ENCODE measurements around the gene ZNF362. TPM values are rescaled to one million over a fixed set of nuclear protein-coding genes. Genes with fewer than 3 reads are reported as not detected.

Gene ZNF362
- polyA plus RNA-seq, 1 donor, result 27.1 TPM

DNA sequence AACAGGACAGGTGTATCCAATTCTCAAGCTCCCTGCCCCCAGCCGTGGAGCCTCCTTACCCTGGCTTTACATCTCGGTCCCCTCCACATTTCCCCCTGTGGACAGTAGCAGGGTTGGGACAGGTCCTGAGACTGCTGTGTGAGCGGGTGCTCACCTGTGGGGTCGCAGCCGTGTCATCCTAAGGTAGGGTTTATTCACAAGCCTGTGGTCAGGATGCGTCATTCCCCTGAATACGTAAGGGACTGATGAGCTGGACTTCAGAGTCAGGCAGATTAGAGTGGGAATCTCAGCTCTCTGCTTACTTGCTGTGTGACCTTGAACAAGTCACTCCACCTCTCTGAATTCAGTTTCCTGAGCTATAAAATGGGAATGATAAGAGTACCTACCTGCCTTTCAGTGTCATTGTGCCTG lies 17.7 kb downstream of the ZNF362 start:
- WGBS (ENCODE audit: insufficient coverage, low lambda C conversion rate), result no CpG with 5 or more reads among the region's 7 CpGs

GRCh38 chr1:33274446-33274845 lies 18.2 kb downstream of the ZNF362 start:
- no peak for DNase-seq
- H3K36me3 ChIP-seq (ENCODE audit: control insufficient read depth, insufficient read depth, low read length), result peaks cover 58% of the 10 kb centered on the region
- no peaks in the 10 kb centered on the region for H3K27me3 ChIP-seq (ENCODE audit: control insufficient read depth, insufficient read depth, low read length)
- no peaks in the 10 kb centered on the region for H3K9me3 ChIP-seq (ENCODE audit: control insufficient read depth, low read depth, low read length)
- H3K4me1 ChIP-seq (ENCODE audit: control insufficient read depth, insufficient read depth, low read length), result peaks cover 8% of the 10 kb centered on the region
- H3K4me3 ChIP-seq (ENCODE audit: low read length), result no peak overlapping the region
- H3K27ac ChIP-seq (ENCODE audit: low read length), result no peak overlapping the region
- no CpG with 5 or more reads among the region's 1 CpG for WGBS (ENCODE audit: insufficient coverage, low lambda C conversion rate)

More for the DNA sequence above, 17.7 kb downstream of the ZNF362 start:
- H3K36me3 ChIP-seq (ENCODE audit: control insufficient read depth, insufficient read depth, low read length), result peaks cover 58% of the 10 kb centered on the region
- H3K27ac ChIP-seq (ENCODE audit: low read length), result no peak overlapping the region
- H3K27me3 ChIP-seq (ENCODE audit: control insufficient read depth, insufficient read depth, low read length), result no peaks in the 10 kb centered on the region
- peaks cover 8% of the 10 kb centered on the region for H3K4me1 ChIP-seq (ENCODE audit: control insufficient read depth, insufficient read depth, low read length)
- no peaks in the 10 kb centered on the region for H3K9me3 ChIP-seq (ENCODE audit: control insufficient read depth, low read depth, low read length)
- H3K4me3 ChIP-seq (ENCODE audit: low read length), result no peak overlapping the region
- no peak for DNase-seq

- H3K27me3 ChIP-seq (ENCODE audit: control insufficient read depth, insufficient read depth, low read length), result no peaks in the 10 kb centered on the region
- no CpG with 5 or more reads among the region's 6 CpGs for WGBS (ENCODE audit: insufficient coverage, low lambda C conversion rate)
- peaks cover 58% of the 10 kb centered on the region for H3K36me3 ChIP-seq (ENCODE audit: control insufficient read depth, insufficient read depth, low read length)
- H3K4me1 ChIP-seq (ENCODE audit: control insufficient read depth, insufficient read depth, low read length), result peaks cover 8% of the 10 kb centered on the region
- peak in 1 of 2 donors; percentile 29 for DNase-seq
- H3K9me3 ChIP-seq (ENCODE audit: control insufficient read depth, low read depth, low read length), result no peaks in the 10 kb centered on the region
- no peak overlapping the region for H3K27ac ChIP-seq (ENCODE audit: low read length)
- no peak overlapping the region for H3K4me3 ChIP-seq (ENCODE audit: low read length)
Observed at GRCh38 chr1:33275195-33275594, 18.9 kb downstream of the ZNF362 start.

DNA sequence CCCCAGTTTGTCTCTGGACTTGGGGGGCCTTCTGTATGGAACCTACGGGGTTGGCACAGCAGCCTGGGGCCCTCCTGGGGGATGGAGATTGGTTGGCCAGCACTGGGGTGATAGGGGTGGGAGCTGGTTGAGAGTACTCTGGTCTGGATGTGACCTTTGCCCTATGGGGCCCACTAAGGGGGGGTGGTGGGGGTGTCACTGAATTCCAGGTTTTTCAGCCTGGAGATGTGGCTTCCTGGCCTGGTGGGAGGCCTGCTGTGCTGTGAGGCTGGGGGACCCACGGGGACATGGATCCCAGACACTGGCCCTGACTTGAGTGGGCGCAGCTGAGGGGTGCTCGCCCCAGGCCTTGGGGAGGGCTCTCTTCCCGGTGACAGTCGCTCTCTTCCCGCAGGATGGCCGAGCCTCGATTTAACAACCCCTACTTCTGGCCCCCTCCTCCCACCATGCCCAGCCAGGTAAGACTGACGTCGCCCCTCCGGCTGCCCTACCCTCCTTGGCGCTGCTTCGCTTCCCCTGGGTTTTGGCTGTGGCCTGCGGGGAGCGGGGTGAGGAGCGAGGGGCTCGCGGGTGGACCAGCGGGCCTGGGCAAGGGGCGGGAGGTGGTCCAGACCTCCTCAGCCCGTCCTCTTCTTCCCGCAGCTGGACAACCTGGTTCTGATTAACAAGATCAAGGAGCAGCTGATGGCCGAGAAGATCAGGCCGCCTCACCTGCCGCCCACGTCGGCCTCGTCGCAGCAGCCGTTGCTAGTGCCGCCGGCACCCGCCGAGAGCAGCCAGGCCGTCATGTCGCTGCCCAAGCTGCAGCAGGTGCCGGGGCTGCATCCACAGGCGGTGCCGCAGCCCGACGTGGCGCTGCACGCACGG lies 19.6 kb downstream of the ZNF362 start:
- WGBS (ENCODE audit: insufficient coverage, low lambda C conversion rate), result no CpG with 5 or more reads among the region's 45 CpGs
- peaks cover 8% of the 10 kb centered on the region for H3K4me1 ChIP-seq (ENCODE audit: control insufficient read depth, insufficient read depth, low read length)
- no peak overlapping the region for H3K4me3 ChIP-seq (ENCODE audit: low read length)
- H3K27ac ChIP-seq (ENCODE audit: low read length), result no peak overlapping the region
- peaks cover 58% of the 10 kb centered on the region for H3K36me3 ChIP-seq (ENCODE audit: control insufficient read depth, insufficient read depth, low read length)
- DNase-seq, result peak in 1 of 2 donors; percentile 17
- H3K27me3 ChIP-seq (ENCODE audit: control insufficient read depth, insufficient read depth, low read length), result no peaks in the 10 kb centered on the region
- no peaks in the 10 kb centered on the region for H3K9me3 ChIP-seq (ENCODE audit: control insufficient read depth, low read depth, low read length)

DNA sequence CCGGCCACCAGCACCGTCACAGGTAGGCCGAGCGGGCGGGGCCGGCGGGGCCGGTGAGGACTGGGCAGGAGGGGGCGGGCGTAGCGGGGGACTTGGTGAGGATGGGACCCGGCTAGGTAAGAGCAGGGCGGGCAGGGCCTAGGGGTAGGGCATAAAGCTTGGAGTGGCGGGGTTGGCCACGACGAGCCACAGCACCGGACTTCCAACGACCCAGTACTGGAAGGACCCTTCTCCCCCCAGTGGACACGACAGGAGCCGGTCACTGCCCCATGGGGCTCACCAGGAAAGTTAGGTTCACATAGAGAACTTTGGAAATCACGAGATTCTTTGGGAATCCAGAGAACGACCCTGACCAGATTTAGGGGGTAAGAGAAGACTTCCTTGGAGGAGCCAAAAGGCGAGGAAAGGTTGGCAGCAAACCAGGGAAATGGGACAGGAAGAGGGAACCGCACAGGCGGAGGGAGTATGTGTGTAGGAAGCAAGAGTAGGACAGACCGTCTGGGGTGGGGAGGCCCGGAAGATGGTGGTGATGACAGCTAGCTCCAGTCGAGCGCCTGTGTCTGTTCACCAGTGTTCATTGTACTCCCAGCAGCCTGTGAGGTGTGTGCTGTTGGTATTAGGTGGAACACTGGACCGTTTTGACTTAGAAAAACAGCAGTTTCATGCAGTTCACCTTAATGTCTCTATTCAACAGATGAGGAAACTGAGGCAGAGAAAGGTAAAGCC lies 20.4 kb downstream of the ZNF362 start:
- Histone ChIP-seq H3K9me3 (ENCODE audit: control insufficient read depth, low read depth, low read length) (no peaks in the 10 kb centered on the region), H3K27ac (ENCODE audit: low read length) (no peak overlapping the region), H3K4me3 (ENCODE audit: low read length) (no peak overlapping the region), H3K4me1 (ENCODE audit: control insufficient read depth, insufficient read depth, low read length) (peaks cover 8% of the 10 kb centered on the region), H3K36me3 (ENCODE audit: control insufficient read depth, insufficient read depth, low read length) (peaks cover 58% of the 10 kb centered on the region), H3K27me3 (ENCODE audit: control insufficient read depth, insufficient read depth, low read length) (no peaks in the 10 kb centered on the region)
- no CpG with 5 or more reads among the region's 30 CpGs for WGBS (ENCODE audit: insufficient coverage, low lambda C conversion rate)
- DNase-seq, result no peak

DNA sequence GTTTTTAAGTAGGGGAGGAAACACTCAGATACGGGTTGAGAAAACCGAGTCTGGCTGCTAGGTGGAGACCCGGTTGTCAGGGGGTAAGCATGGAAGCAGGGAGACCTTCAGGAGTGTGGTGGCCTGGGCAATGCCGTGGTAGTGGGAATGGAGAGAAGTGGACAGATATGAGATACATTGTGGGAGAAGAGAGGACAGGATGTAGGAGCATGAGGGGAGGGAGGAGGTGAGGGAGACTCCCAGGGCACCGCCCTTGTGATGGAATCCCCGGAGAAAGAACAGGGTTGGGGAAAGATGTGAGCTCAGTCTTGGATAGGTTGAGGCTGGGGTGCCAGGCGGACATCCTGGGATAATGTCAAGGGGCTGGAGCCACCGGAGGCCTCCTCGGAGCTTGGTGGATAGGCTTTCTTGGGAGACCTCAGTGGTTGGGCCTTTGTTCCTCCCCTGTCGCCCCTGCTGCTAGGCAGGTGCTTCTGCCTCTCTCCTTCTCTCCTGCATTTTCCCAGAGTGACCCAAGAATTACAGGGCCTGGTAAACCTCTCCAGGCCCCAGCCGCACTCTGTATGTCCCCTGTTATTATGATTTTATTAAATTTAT lies 21.3 kb downstream of the ZNF362 start:
- peaks cover 58% of the 10 kb centered on the region for H3K36me3 ChIP-seq (ENCODE audit: control insufficient read depth, insufficient read depth, low read length)
- no CpG with 5 or more reads among the region's 11 CpGs for WGBS (ENCODE audit: insufficient coverage, low lambda C conversion rate)

GRCh38 chr1:33280091-33280661 lies 23.9 kb downstream of the ZNF362 start:
- Histone ChIP-seq H3K4me1 (ENCODE audit: control insufficient read depth, insufficient read depth, low read length) (peaks cover 7% of the 10 kb centered on the region), H3K4me3 (ENCODE audit: low read length) (no peak overlapping the region), H3K9me3 (ENCODE audit: control insufficient read depth, low read depth, low read length) (no peaks in the 10 kb centered on the region), H3K27me3 (ENCODE audit: control insufficient read depth, insufficient read depth, low read length) (no peaks in the 10 kb centered on the region), H3K27ac (ENCODE audit: low read length) (no peak overlapping the region), H3K36me3 (ENCODE audit: control insufficient read depth, insufficient read depth, low read length) (peaks cover 68% of the 10 kb centered on the region)
- no peak for DNase-seq
- no CpG with 5 or more reads among the region's 29 CpGs for WGBS (ENCODE audit: insufficient coverage, low lambda C conversion rate)

More for the DNA sequence above, 21.3 kb downstream of the ZNF362 start:
- Histone ChIP-seq H3K4me3 (ENCODE audit: low read length) (no peak overlapping the region), H3K9me3 (ENCODE audit: control insufficient read depth, low read depth, low read length) (no peaks in the 10 kb centered on the region), H3K4me1 (ENCODE audit: control insufficient read depth, insufficient read depth, low read length) (peaks cover 8% of the 10 kb centered on the region), H3K27ac (ENCODE audit: low read length) (no peak overlapping the region), H3K27me3 (ENCODE audit: control insufficient read depth, insufficient read depth, low read length) (no peaks in the 10 kb centered on the region)
- no peak for DNase-seq

- 100% methylated on average over 1 of the region's 17 CpGs for WGBS (ENCODE audit: insufficient coverage, low lambda C conversion rate)
- Histone ChIP-seq H3K27me3 (ENCODE audit: control insufficient read depth, insufficient read depth, low read length) (no peaks in the 10 kb centered on the region), H3K9me3 (ENCODE audit: control insufficient read depth, low read depth, low read length) (no peaks in the 10 kb centered on the region), H3K4me1 (ENCODE audit: control insufficient read depth, insufficient read depth, low read length) (no peaks in the 10 kb centered on the region), H3K4me3 (ENCODE audit: low read length) (no peak overlapping the region), H3K36me3 (ENCODE audit: control insufficient read depth, insufficient read depth, low read length) (peaks cover 66% of the 10 kb centered on the region), H3K27ac (ENCODE audit: low read length) (no peak overlapping the region)
- DNase-seq, result no peak
Observed at GRCh38 chr1:33281554-33282303, 25.4 kb downstream of the ZNF362 start.

DNA sequence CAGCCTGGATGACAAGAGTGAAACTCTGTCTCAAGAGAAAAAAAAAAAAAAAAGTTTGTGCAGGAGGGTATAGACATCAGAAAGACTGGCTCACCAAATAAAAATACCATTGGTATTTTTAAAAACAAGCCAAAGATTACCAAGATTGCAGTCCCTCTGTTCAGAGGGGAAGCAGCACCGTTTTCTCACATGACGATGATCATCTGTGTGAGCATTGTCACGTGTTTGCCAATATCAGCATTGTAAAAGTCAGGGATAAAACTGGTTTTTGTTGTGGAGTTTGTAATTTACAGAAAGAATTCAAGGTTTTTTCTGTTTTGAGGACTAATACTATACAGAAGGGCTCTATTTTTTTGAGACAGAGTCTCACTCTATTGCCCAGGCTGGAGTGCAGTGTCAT lies 26.5 kb downstream of the ZNF362 start:
- DNase-seq, result no peak
- 80% methylated on average over 1 of the region's 3 CpGs for WGBS (ENCODE audit: insufficient coverage, low lambda C conversion rate)
- no peaks in the 10 kb centered on the region for H3K9me3 ChIP-seq (ENCODE audit: control insufficient read depth, low read depth, low read length)
- no peaks in the 10 kb centered on the region for H3K27me3 ChIP-seq (ENCODE audit: control insufficient read depth, insufficient read depth, low read length)
- no peaks in the 10 kb centered on the region for H3K4me1 ChIP-seq (ENCODE audit: control insufficient read depth, insufficient read depth, low read length)
- H3K27ac ChIP-seq (ENCODE audit: low read length), result no peak overlapping the region
- no peak overlapping the region for H3K4me3 ChIP-seq (ENCODE audit: low read length)
- H3K36me3 ChIP-seq (ENCODE audit: control insufficient read depth, insufficient read depth, low read length), result peaks cover 60% of the 10 kb centered on the region

Data from large intestine (tissue), 3 donors.